ENCODE results near the gene DENND1A. TPM values are rescaled to one million over a fixed set of nuclear protein-coding genes. Genes with fewer than 3 reads are reported as not detected.
"Not testable (repeated sequence)": the region's sequence is repeated elsewhere in the genome, so short reads cannot be mapped to it uniquely, and the experiment has no call there.

DENND1A gene
- total RNA-seq, 1 experiment from 2014 or later, result 29.7 TPM

- Histone ChIP-seq H3K79me2 (ENCODE audit: low read length) (peaks cover 23% of the 10 kb centered on the region), H2AFZ (ENCODE audit: low read length) (no peak overlapping the region), H4K20me1 (ENCODE audit: low read length) (no peaks in the 10 kb centered on the region), H3K27ac (ENCODE audit: low read length) (no peak overlapping the region), H3K4me1 (ENCODE audit: insufficient read depth, low read length) (no peaks in the 10 kb centered on the region), H3K9ac (ENCODE audit: low read length) (no peak overlapping the region), H3F3A (ENCODE audit: low read length, unreplicated experiment) (no peaks in the 10 kb centered on the region), H3K36me3 (ENCODE audit: low read depth, low read length) (no peaks in the 10 kb centered on the region), H3K9me2 (replicated peaks; ENCODE audit: low read length) (no peaks in the 10 kb centered on the region), H3K27me3 (ENCODE audit: low read length) (no peaks in the 10 kb centered on the region), H3K9me3 (ENCODE audit: low read length) (no peaks in the 10 kb centered on the region), H3K4me3 (ENCODE audit: low read length) (no peak overlapping the region), H3K4me2 (ENCODE audit: low read length) (no peak overlapping the region)
- BruUV-seq (replicated peaks), result no TSS peak
- intact Hi-C loops (cut with micrococcal nuclease), result no loop called here
- DNase-seq (no peak), ATAC-seq (no peak)
- CTCF ChIA-PET, result no interaction called here
- POLR2A ChIA-PET (ENCODE audit: unreplicated experiment), result no interaction called here
- TF ChIP-seq EZH2 (IDR thresholded peaks at IDR 0.05; ENCODE audit: low read length, unreplicated experiment) (no peak), EZH2phosphoT487 (IDR thresholded peaks at IDR 0.05; ENCODE audit: borderline replicate concordance, low read length) (no peak), CTCF (conservative IDR thresholded peaks at IDR 0.05; ENCODE audit: low read depth, low read length) (no peak)
Observed at GRCh38 chr9:123914517-123915196, 15.3 kb downstream of the DENND1A start.

GRCh38 chr9:123912167-123912897, 17.6 kb downstream of the DENND1A start:
- Histone ChIP-seq H4K20me1 (ENCODE audit: low read length) (no peaks in the 10 kb centered on the region), H3K79me2 (ENCODE audit: low read length) (peaks cover 22% of the 10 kb centered on the region; the same call in 1 of the 2 replicates), H3K4me2 (ENCODE audit: low read length) (no peak overlapping the region), H3K27ac (ENCODE audit: low read length) (no peak overlapping the region), H3K4me1 (ENCODE audit: insufficient read depth, low read length) (no peaks in the 10 kb centered on the region), H2AFZ (ENCODE audit: low read length) (no peak overlapping the region), H3F3A (ENCODE audit: low read length, unreplicated experiment) (no peaks in the 10 kb centered on the region), H3K9ac (ENCODE audit: low read length) (no peak overlapping the region), H3K4me3 (ENCODE audit: low read length) (no peak overlapping the region), H3K9me2 (replicated peaks; ENCODE audit: low read length) (no peaks in the 10 kb centered on the region), H3K36me3 (ENCODE audit: low read depth, low read length) (no peaks in the 10 kb centered on the region), H3K9me3 (ENCODE audit: low read length) (no peaks in the 10 kb centered on the region), H3K27me3 (ENCODE audit: low read length) (no peaks in the 10 kb centered on the region)
- no TSS peak for BruUV-seq (replicated peaks)
- ATAC-seq (no peak), DNase-seq (no peak)
- POLR2A ChIA-PET (ENCODE audit: unreplicated experiment), result no interaction called here
- CTCF ChIA-PET, result no interaction called here
- intact Hi-C loops (cut with micrococcal nuclease), result no loop called here
- TF ChIP-seq EZH2 (IDR thresholded peaks at IDR 0.05; ENCODE audit: low read length, unreplicated experiment) (no peak), CTCF (conservative IDR thresholded peaks at IDR 0.05; ENCODE audit: low read depth, low read length) (no peak), EZH2phosphoT487 (IDR thresholded peaks at IDR 0.05; ENCODE audit: borderline replicate concordance, low read length) (no peak)

GRCh38 chr9:123911024-123911423, 18.9 kb downstream of the DENND1A start:
- H4K20me1 ChIP-seq (ENCODE audit: low read length), result no peaks in the 10 kb centered on the region
- no peak overlapping the region for H2AFZ ChIP-seq (ENCODE audit: low read length)
- no peak overlapping the region for H3K9ac ChIP-seq (ENCODE audit: low read length)
- H3K4me2 ChIP-seq (ENCODE audit: low read length), result no peak overlapping the region
- DNase-seq, result no peak
- ATAC-seq, result no peak
- ChIA-PET POLR2A (ENCODE audit: unreplicated experiment) (no interaction called here), CTCF (no interaction called here)
- intact Hi-C loops (cut with micrococcal nuclease), result no loop called here
- H3K9me3 ChIP-seq (ENCODE audit: low read length), result no peaks in the 10 kb centered on the region
- TF ChIP-seq EZH2phosphoT487 (IDR thresholded peaks at IDR 0.05; ENCODE audit: borderline replicate concordance, low read length) (no peak), EZH2 (IDR thresholded peaks at IDR 0.05; ENCODE audit: low read length, unreplicated experiment) (no peak), CTCF (conservative IDR thresholded peaks at IDR 0.05; ENCODE audit: low read depth, low read length) (no peak)
- no peak overlapping the region for H3K27ac ChIP-seq (ENCODE audit: low read length)
- H3F3A ChIP-seq (ENCODE audit: low read length, unreplicated experiment), result no peaks in the 10 kb centered on the region
- H3K36me3 ChIP-seq (ENCODE audit: low read depth, low read length), result no peaks in the 10 kb centered on the region
- H3K79me2 ChIP-seq (ENCODE audit: low read length), result peaks cover 22% of the 10 kb centered on the region; the same call in 1 of the 2 replicates
- H3K4me3 ChIP-seq (ENCODE audit: low read length), result no peak overlapping the region
- BruUV-seq (replicated peaks), result no TSS peak
- H3K9me2 ChIP-seq (replicated peaks; ENCODE audit: low read length), result no peaks in the 10 kb centered on the region
- no peaks in the 10 kb centered on the region for H3K4me1 ChIP-seq (ENCODE audit: insufficient read depth, low read length)
- no peaks in the 10 kb centered on the region for H3K27me3 ChIP-seq (ENCODE audit: low read length)

DNA sequence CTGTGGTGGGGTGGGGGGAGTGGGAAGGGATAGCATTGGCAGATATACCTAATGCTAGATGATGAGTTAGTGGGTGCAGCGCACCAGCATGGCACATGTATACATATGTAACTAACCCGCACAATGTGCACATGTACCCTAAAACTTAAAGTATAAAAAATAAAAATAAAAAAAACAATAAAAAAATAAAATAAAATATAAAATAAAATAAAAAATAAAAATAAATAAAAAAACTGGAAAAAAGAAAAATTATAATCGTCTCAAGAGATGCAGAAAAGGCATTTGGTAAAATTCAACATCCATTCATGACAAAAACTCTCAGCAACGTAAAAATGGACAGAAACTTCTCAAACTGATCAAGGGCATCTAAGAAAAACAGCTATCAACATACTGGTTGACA, 20.7 kb downstream of the DENND1A start:
- H3K9me3 ChIP-seq (ENCODE audit: low read length); POLR2A ChIA-PET (ENCODE audit: unreplicated experiment); H3K27ac ChIP-seq (ENCODE audit: low read length); ATAC-seq; BruUV-seq (replicated peaks); H3K36me3 ChIP-seq (ENCODE audit: low read depth, low read length); H4K20me1 ChIP-seq (ENCODE audit: low read length); intact Hi-C loops (cut with micrococcal nuclease); H3K4me3 ChIP-seq (ENCODE audit: low read length); H3K4me2 ChIP-seq (ENCODE audit: low read length); H2AFZ ChIP-seq (ENCODE audit: low read length); CTCF ChIA-PET; DNase-seq; H3K9ac ChIP-seq (ENCODE audit: low read length); H3F3A ChIP-seq (ENCODE audit: low read length, unreplicated experiment); H3K9me2 ChIP-seq (replicated peaks; ENCODE audit: low read length); H3K27me3 ChIP-seq (ENCODE audit: low read length); H3K4me1 ChIP-seq (ENCODE audit: insufficient read depth, low read length): not testable (repeated sequence)
- H3K79me2 ChIP-seq (ENCODE audit: low read length), result peaks cover 22% of the 10 kb centered on the region; the same call in 1 of the 2 replicates

Measured in PC-3 (cell line).